HG02588 (cell line): ENCODE data around the gene RERE.
"Not testable (repeated sequence)": the region's sequence is repeated elsewhere in the genome, so short reads cannot be mapped to it uniquely, and the experiment has no call there.

Experiments used
- ATAC-seq: cut with Tn5 transposase; IDR thresholded peaks from one replicate; pipeline ENCODE4 v1.9.1; 2021; ENCODE audit warnings: mild to moderate bottlenecking, moderate library complexity; ENCODE audit not compliant: unreplicated experiment

RERE gene

DNA sequence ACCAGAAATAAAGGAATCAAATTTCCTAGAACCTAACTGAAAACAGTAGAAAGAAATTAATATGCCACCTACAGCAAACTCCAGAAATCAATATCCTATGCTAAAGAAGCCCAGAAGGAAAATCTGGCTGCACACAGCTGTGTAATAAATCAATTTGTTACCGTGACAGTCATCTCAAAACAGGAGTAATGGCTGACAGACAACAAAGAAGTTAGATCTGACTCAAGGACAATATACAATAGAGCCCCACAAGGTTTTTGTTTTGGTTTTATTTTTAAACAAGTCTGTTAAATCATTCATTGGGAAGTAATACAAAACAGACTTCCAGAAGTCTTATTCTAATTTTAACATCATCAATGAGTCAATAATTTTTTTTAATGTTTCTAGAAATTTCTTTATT is 168.4 kb downstream of the RERE start:
- ATAC-seq: no peak

- no peak for ATAC-seq
Measured at GRCh38 chr1:8646996-8647395, 170.4 kb downstream of the RERE start.

DNA sequence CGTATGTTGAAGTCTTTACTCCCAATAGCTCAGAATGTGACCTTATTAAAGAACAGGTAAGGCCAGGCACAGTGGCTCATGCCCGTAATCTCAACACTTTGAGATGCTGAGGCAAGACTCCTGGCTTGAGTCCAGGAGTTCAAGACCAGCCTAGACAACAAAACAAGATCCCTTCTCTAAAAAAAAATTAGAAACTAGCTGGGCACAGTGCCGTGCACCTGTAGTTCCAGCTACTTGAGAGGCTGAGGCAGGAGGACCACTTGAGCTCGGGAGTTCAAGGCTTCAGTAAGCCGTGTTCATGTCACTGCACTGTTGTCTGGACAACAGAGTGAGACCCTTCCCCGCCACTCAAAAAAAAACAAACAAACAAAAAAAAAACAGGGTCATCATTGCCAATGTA is 171.3 kb downstream of the RERE start:
- no peak for ATAC-seq

DNA sequence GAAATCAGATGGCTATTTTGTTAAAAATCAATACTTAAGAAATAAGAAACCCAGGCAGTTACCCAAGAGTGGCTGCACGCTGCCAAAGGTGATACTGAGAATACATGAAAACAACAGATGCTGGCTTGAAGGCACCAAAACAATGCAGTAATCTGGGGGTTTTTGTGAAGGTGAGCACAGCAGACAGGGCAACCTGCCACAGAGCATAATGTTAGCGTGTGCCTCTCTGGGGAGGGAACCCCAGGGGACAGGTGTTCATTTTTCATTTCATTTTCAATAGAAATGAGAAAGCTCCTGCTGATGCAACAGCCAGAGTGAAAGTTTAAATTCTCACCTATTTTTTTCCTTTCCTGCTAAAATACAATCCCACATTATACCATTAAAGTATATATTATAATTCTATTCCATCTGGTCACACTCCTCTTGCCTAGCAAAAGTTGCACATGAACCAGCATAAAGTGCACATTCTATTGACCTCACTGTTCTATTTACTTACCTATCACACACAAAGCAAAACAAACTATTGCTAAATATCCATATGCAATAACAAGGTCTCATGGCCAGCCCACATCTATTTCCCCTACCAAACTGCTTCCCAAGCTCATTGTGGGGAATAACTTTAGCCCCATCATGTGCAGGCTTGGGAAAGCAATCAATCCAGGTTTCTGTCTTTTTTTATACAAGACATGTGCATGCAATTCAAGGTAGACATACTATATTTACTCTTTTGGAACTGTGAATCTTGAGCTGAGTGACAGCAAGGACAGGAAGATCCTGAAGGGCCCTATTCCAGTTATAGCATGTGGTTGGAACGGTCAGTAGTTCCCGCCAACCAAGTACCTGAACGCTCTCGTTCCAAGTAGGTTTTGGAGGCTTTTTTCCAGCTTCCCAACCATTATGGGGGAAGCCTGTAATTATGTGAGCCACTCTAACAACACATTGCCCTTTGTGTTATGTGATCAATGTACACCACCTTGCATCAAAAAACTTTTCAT is 173.6 kb downstream of the RERE start:
- peak; percentile 78 for ATAC-seq

GRCh38 chr1:8642114-8642513 is 175.3 kb downstream of the RERE start:
- ATAC-seq: no peak

- ATAC-seq: no peak
Measured at GRCh38 chr1:8641377-8641997, 176.0 kb downstream of the RERE start.

DNA sequence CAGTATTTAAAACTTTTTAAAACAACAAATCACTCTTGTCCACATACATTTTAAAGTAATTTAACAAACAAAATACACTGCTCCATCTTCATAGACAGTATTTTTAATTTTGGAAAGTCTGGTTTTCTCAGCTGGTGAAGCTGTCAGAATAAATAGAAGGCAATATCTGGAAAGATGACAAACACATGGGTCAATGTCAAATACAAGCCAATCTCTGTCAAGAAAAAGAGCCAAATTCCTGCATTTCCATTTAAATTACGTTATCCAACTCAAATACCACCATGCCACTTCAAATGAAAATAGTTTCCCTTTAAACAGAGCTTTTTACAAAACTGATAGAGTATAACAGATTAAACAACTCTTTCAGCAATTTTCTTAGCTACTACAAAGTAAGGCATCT is 176.5 kb downstream of the RERE start:
- ATAC-seq: no peak

GRCh38 chr1:8639148-8639547 is 178.3 kb downstream of the RERE start:
- no peak for ATAC-seq

DNA sequence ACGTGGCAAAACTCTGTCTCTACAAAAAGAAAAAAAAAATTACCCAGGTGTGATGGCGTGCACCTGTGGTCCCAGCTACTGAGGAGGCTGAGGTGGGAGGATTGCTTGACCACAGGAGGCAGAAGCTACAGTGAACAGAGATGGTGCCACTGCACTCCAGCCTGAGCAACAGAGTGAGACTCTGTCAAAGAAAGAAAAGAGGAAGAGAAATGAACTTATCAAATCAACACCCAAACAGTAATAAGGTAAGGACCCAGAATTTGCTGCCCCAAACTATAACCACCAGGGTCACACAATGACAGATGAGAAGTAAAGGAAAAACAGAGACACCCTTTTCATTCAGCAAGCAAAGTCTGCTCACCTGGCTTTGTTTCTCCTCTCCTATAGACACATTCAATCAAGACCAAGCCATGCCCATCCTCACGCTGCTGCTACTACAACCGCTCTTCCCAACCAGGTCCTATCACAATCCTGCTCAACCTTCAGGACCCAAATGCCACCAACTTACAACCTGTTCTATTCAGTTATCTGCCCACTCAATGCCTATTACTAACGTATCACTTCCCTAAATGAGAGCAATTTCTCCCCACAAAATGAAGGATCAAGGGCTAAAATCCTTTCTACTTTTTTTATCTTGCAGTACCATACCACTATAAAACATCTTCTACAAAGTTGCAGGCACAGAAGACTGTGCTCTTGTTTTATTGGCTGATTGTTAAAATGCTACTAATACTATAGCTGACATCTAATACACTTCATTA is 183.5 kb downstream of the RERE start:
- no peak for ATAC-seq

DNA sequence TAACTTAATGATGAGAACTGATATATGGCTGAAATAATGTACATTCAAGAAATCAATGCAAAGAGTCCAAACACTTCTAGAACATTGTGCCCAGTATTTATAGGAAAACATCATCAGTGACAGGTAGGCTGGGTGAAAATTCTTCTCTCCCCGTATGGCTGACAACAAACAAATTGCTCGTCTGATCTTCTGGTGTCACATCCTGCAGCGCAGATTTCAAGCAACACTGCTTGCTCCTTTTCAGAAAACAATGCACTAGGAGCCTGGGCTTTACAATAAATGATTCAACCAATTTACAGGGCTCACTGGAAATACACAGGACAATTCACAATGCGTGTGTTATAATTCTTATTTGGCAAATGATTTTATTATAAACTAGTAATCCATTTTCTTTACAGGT is 185.3 kb downstream of the RERE start:
- ATAC-seq: no peak

DNA sequence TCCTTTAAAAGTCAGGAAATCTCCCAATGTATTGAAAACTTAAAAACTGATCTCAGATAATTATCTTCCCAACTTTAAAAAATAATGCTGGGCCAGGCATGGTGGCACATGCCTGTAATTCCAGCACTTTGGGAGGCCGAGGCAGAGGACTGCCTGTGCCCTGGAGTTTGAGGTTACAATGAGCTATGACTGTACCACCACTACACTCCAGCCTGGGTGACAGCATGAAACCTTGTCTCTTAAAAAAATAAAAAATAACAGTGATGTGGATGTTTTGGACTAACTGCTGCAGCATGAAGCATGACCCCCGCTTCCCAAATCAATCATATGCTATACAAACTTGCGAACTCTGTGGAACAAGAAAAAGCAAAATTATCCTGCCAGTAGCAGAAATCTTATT is 186.3 kb downstream of the RERE start:
- ATAC-seq: no peak

DNA sequence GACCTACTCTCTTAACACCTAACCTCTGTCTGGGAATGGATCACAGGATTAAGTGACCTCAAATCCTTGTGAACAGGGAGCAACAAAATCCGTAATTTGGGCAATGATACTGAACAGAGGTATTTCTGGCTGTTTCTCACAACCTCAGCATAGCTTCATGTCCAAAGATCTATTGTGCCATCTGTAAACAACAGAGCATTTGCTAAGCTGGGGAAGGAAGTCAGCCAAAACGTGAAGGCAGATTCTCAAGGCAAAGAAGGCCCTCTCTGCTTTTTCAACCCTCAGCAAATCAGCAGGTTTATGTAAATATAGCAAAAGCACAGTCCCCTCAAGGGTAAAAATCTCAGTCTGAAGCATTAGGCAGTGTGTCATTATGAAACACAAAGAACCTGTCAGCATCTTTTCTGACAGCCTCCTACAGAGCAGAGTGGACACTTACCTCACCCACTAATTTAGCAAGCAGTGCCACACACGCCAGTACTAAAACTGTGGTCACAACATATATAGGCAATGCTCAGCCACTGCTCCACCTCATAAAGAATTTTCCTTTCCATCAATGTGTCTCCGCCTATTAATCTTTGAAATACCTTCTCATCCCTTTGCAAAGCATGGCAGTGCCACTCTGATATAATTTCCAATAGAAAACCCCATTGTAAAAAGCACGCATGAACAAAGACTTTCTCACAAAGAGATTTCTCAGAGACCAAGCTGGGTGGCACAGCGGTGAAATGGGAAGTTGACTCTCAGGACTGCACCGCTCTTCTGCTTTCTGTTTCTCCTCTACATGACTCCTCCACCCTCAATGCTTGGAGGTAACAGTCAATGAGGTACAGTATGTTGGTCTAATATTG is 188.0 kb downstream of the RERE start:
- peak; percentile 79 for ATAC-seq

DNA sequence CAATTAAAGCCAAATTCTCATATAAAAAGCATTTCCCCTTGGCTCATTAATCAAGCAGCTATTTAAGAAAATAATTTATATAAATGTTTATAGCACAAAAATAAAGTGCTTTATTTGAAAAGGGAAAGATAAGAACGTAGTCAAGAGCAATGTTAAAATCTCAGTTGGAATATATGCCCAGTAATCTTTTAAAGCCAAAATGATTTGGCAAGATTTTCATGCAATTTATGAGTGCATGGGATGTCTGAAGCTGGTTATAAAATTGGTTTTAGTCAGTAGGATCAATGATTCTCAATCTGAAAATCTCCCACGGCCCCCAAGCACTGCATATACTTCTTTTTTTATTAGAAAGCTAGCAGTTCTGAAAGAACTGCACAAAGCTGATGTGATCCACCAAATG is 188.8 kb downstream of the RERE start:
- no peak for ATAC-seq

DNA sequence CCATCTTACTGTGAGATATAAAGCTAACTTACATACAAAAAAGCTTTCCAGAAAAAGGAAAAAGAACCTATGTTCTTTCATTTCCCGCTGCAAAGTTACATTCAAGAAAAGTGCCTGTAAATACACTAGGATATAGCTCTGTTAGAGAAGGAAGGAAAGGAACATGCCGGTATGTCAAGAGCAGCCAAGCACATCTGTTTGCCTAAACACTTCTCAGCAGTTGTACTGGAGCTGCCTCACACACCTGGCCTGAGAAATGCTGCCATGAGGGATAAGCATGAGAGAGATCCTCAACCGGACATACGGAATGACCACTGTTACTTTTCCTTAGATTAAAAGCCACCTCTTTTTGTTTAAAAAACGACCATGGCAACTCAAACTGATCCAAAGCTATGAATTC is 189.7 kb downstream of the RERE start:
- no peak for ATAC-seq

- ATAC-seq: no peak
Measured at GRCh38 chr1:8625981-8626898, 191.2 kb downstream of the RERE start.

GRCh38 chr1:8625491-8625890 is 191.9 kb downstream of the RERE start:
- no peak for ATAC-seq

DNA sequence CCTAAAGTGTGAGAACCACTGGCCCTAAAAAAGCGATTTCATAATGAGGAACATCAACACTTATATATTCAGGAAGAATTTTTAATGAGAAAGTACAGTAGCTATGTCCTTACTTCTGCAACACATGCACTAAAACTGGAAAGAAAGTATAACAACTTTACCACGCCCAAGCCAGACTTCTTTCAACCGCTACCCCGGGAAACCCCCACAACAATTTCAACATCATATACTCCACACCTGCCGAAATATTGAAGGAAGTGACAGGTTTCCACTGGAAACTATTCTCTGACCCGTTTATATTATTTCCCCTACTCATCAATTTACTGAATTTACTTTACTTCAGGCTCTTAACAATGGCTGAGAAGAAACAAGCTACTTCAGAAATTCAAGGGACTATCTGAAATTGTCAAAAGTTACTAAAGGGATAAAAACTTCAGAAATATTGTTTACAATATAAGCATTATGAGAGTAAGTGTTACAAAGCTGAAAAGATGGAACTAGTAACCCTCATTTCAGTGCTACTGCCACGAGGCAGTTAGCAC is 193.7 kb downstream of the RERE start:
- not testable (repeated sequence) for ATAC-seq

GRCh38 chr1:8621785-8622348 is 195.6 kb downstream of the RERE start:
- ATAC-seq: not testable (repeated sequence)

DNA sequence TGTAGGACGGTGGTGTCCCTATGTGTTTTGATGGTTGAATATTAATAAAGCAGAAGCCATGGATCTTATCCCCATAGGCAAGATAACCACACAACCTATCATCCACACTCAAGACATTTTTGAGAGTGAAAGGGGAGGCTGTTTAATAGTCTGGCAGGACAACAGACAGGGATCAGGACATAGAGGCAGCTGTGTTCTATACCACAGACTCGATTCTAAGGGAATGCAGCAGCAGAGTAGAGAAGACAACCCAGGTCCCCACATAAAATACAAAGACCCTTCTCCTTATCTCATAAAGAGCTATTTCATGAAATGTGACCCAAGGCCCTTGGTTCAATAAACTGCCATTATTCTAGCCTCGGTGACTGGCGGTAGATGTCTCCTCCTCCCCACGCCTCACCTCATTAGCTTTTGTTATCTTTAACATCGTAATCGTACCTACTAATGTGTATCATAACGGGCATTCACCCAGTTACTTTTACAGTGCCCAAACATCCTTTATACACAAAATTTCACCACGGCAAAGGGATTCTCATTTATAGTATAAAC is 196.3 kb downstream of the RERE start:
- ATAC-seq: not testable (repeated sequence)
